IPS-20b (cell line): Measurements from ENCODE around the gene NATD1.
"Not testable (repeated sequence)": the region's sequence is repeated elsewhere in the genome, so short reads cannot be mapped to it uniquely, and the experiment has no call there.

Experiments used
- H3K27ac ChIP-seq: one replicate; pipeline ENCODE4 v1.5.1; 2013; ENCODE audit warnings: low read length
- H3K27me3 ChIP-seq: 2 replicates; pipeline ENCODE4 v1.6.1; 2013; ENCODE audit warnings: mild to moderate bottlenecking, low read length, inconsistent platforms; ENCODE audit not compliant: insufficient read depth
- H3K36me3 ChIP-seq: 2 replicates; pipeline ENCODE4 v1.6.1; 2013; ENCODE audit warnings: low read depth, mild to moderate bottlenecking, inconsistent platforms, low read length, moderate library complexity; ENCODE audit not compliant: insufficient read depth
- H3K4me1 ChIP-seq: 2 replicates; pipeline ENCODE4 v1.6.1; 2013; ENCODE audit warnings: mild to moderate bottlenecking, control low read depth, inconsistent platforms, low read length, moderate library complexity; ENCODE audit not compliant: insufficient read depth
- H3K4me3 ChIP-seq: 2 replicates; pipeline ENCODE4 v1.5.1; 2013; ENCODE audit warnings: mild to moderate bottlenecking, low read length, inconsistent platforms
- H3K9ac ChIP-seq: 2 replicates; pipeline ENCODE4 v1.6.1; 2013; ENCODE audit warnings: low read depth, mild to moderate bottlenecking, inconsistent platforms, low read length, moderate library complexity
- H3K9me3 ChIP-seq: 2 replicates; pipeline ENCODE4 v1.6.1; 2013; ENCODE audit warnings: mild to moderate bottlenecking, low read depth, low read length, inconsistent platforms; ENCODE audit not compliant: insufficient read depth

NATD1 gene

GRCh38 chr17:21201874-21202273 is 51.3 kb downstream of the NATD1 start:
- no peak overlapping the region for H3K27ac ChIP-seq
- no peaks in the 10 kb centered on the region for H3K9me3 ChIP-seq
- H3K36me3 ChIP-seq = peaks cover 18% of the 10 kb centered on the region
- H3K9ac ChIP-seq = no peak overlapping the region
- H3K4me3 ChIP-seq = no peak overlapping the region
- H3K27me3 ChIP-seq = no peaks in the 10 kb centered on the region
- peaks cover 23% of the 10 kb centered on the region for H3K4me1 ChIP-seq

GRCh38 chr17:21201298-21201595 is 52.0 kb downstream of the NATD1 start:
- H3K4me3 ChIP-seq = no peak overlapping the region
- H3K36me3 ChIP-seq = peaks cover 25% of the 10 kb centered on the region
- H3K4me1 ChIP-seq = peaks cover 23% of the 10 kb centered on the region
- H3K27me3 ChIP-seq = no peaks in the 10 kb centered on the region
- no peaks in the 10 kb centered on the region for H3K9me3 ChIP-seq
- H3K9ac ChIP-seq = no peak overlapping the region
- no peak overlapping the region for H3K27ac ChIP-seq

GRCh38 chr17:21200590-21201297 is 52.5 kb downstream of the NATD1 start:
- Histone ChIP-seq H3K4me3 (peak overlapping the region; percentile 39; the same call in 1 of the 2 replicates), H3K36me3 (peaks cover 25% of the 10 kb centered on the region), H3K4me1 (peaks cover 23% of the 10 kb centered on the region), H3K9me3 (no peaks in the 10 kb centered on the region), H3K9ac (peak overlapping the region; percentile 37; the same call in 1 of the 2 replicates), H3K27me3 (no peaks in the 10 kb centered on the region), H3K27ac (no peak overlapping the region)

- peak overlapping the region; percentile 39; the same call in 1 of the 2 replicates for H3K4me3 ChIP-seq
- peaks cover 25% of the 10 kb centered on the region for H3K36me3 ChIP-seq
- peaks cover 23% of the 10 kb centered on the region for H3K4me1 ChIP-seq
- H3K27ac ChIP-seq = no peak overlapping the region
- H3K9me3 ChIP-seq = no peaks in the 10 kb centered on the region
- no peaks in the 10 kb centered on the region for H3K27me3 ChIP-seq
- peak overlapping the region; percentile 43 for H3K9ac ChIP-seq
Observed at GRCh38 chr17:21199856-21200255, 53.4 kb downstream of the NATD1 start.

GRCh38 chr17:21199311-21199710 is 53.9 kb downstream of the NATD1 start:
- peak overlapping the region; percentile 28; the same call in 1 of the 2 replicates for H3K4me3 ChIP-seq
- peaks cover 25% of the 10 kb centered on the region for H3K36me3 ChIP-seq
- H3K27ac ChIP-seq = no peak overlapping the region
- peaks cover 23% of the 10 kb centered on the region for H3K4me1 ChIP-seq
- no peaks in the 10 kb centered on the region for H3K27me3 ChIP-seq
- no peaks in the 10 kb centered on the region for H3K9me3 ChIP-seq
- peak overlapping the region; percentile 43 for H3K9ac ChIP-seq

GRCh38 chr17:21198411-21198810 is 54.8 kb downstream of the NATD1 start:
- H3K9ac ChIP-seq = no peak overlapping the region
- peaks cover 31% of the 10 kb centered on the region for H3K36me3 ChIP-seq
- no peaks in the 10 kb centered on the region for H3K27me3 ChIP-seq
- H3K27ac ChIP-seq = no peak overlapping the region
- H3K9me3 ChIP-seq = no peaks in the 10 kb centered on the region
- H3K4me3 ChIP-seq = no peak overlapping the region
- H3K4me1 ChIP-seq = peaks cover 23% of the 10 kb centered on the region

GRCh38 chr17:21196126-21196525 is 57.1 kb downstream of the NATD1 start:
- Histone ChIP-seq H3K36me3 (peaks cover 31% of the 10 kb centered on the region), H3K27ac (no peak overlapping the region), H3K9me3 (no peaks in the 10 kb centered on the region), H3K4me3 (no peak overlapping the region), H3K9ac (no peak overlapping the region), H3K4me1 (peaks cover 19% of the 10 kb centered on the region), H3K27me3 (no peaks in the 10 kb centered on the region)

- Histone ChIP-seq H3K27me3 (no peaks in the 10 kb centered on the region), H3K9me3 (no peaks in the 10 kb centered on the region), H3K36me3 (peaks cover 38% of the 10 kb centered on the region), H3K9ac (no peak overlapping the region), H3K4me3 (no peak overlapping the region), H3K27ac (no peak overlapping the region), H3K4me1 (peaks cover 4% of the 10 kb centered on the region; the same call in 1 of the 2 replicates)
Observed at GRCh38 chr17:21194703-21195102, 58.5 kb downstream of the NATD1 start.

- no peak overlapping the region for H3K9ac ChIP-seq
- no peak overlapping the region for H3K27ac ChIP-seq
Observed at GRCh38 chr17:21194226-21194625, 59.0 kb downstream of the NATD1 start.

GRCh38 chr17:21193031-21193430 is 60.2 kb downstream of the NATD1 start:
- no peaks in the 10 kb centered on the region for H3K4me1 ChIP-seq
- H3K27me3 ChIP-seq = no peaks in the 10 kb centered on the region
- H3K9me3 ChIP-seq = no peaks in the 10 kb centered on the region
- H3K9ac ChIP-seq = no peak overlapping the region
- no peak overlapping the region for H3K4me3 ChIP-seq
- no peak overlapping the region for H3K27ac ChIP-seq
- peaks cover 39% of the 10 kb centered on the region for H3K36me3 ChIP-seq

More at GRCh38 chr17:21194226-21194625, 59.0 kb downstream of the NATD1 start:
- Histone ChIP-seq H3K27me3 (no peaks in the 10 kb centered on the region), H3K4me3 (no peak overlapping the region), H3K4me1 (no peaks in the 10 kb centered on the region; the same call in 1 of the 2 replicates), H3K9me3 (no peaks in the 10 kb centered on the region), H3K36me3 (peaks cover 38% of the 10 kb centered on the region)

- not testable (repeated sequence) for H3K4me1 ChIP-seq, H3K4me3 ChIP-seq, H3K9ac ChIP-seq, H3K27ac ChIP-seq, H3K27me3 ChIP-seq, H3K9me3 ChIP-seq
- peaks cover 33% of the 10 kb centered on the region for H3K36me3 ChIP-seq
Observed at GRCh38 chr17:21192414-21192813, 60.8 kb downstream of the NATD1 start.

GRCh38 chr17:21191698-21192097 is 61.5 kb downstream of the NATD1 start:
- H3K27me3 ChIP-seq = no peaks in the 10 kb centered on the region
- H3K9me3 ChIP-seq = no peaks in the 10 kb centered on the region
- H3K4me3 ChIP-seq = no peak overlapping the region
- H3K9ac ChIP-seq = no peak overlapping the region
- peaks cover 25% of the 10 kb centered on the region; the same call in 1 of the 2 replicates for H3K36me3 ChIP-seq
- no peak overlapping the region for H3K27ac ChIP-seq
- H3K4me1 ChIP-seq = no peaks in the 10 kb centered on the region
